ENCODE measurements around the gene AFF3. TPM values are rescaled to one million over a fixed set of nuclear protein-coding genes. Genes with fewer than 3 reads are reported as not detected.

AFF3 gene
- total RNA-seq, 1 donor from 2014 or later, result 7.3 TPM

DNA sequence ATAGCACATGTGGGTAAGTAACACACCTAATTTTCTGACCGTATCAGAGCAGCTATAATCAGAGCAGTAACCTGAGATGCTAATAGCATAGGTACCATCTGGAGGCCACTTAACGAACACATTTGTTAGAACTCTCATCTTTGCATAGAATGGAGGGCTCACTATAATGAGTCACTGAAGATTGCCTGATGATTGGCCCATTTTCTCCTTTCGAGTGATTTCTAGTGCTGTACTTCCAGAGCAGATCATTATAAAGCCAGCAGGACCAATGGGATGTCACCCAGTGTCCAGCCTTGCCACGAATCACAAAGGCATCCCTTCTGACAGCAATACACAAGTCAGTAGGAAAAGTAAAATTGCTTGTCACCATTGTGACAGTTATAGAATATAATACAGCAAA lies 570.9 kb downstream of the AFF3 start:
- H3K4me1 Mint-ChIP-seq (ENCODE audit: low read depth), result peaks cover 16% of the 10 kb centered on the region
- peaks cover 1% of the 10 kb centered on the region for H3K36me3 Mint-ChIP-seq (ENCODE audit: insufficient read depth)

DNA sequence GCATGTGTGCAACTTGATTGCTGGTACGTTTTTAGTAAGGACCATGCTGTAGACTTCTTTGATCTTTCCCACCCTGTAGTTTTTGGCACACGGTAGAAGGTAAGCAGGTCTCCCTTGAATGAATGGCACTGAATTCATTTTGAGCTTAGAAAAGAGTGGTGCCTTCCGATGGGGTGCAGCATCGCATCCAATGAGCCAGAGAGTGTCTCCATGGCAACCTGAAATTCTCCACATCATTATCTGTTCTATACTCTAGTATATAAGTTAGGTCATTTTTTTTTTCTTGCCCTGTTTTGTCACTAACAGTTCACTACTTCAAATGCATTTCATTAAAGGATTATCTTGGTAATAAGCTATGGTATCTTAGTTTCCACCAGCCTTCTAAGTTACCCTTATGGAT lies 571.4 kb downstream of the AFF3 start:
- Mint-ChIP-seq H3K27ac (no peak overlapping the region), H3K27me3 (no peaks in the 10 kb centered on the region), H3K4me3 (ENCODE audit: low read depth) (no peak overlapping the region), H3K4me1 (ENCODE audit: low read depth) (peaks cover 16% of the 10 kb centered on the region), H3K36me3 (ENCODE audit: insufficient read depth) (peaks cover 1% of the 10 kb centered on the region), H3K9me3 (ENCODE audit: low read depth) (no peaks in the 10 kb centered on the region)
- no peak for DNase-seq (ENCODE audit: low spot score, unreplicated experiment)
- no peak for TF ChIP-seq CTCF (IDR thresholded peaks at IDR 0.05; ENCODE audit: unreplicated experiment)

More for the DNA sequence above, 570.9 kb downstream of the AFF3 start:
- Mint-ChIP-seq H3K9me3 (ENCODE audit: low read depth) (no peaks in the 10 kb centered on the region), H3K4me3 (ENCODE audit: low read depth) (no peak overlapping the region), H3K27me3 (no peaks in the 10 kb centered on the region), H3K27ac (no peak overlapping the region)
- no peak for DNase-seq (ENCODE audit: low spot score, unreplicated experiment)
- no peak for TF ChIP-seq CTCF (IDR thresholded peaks at IDR 0.05; ENCODE audit: unreplicated experiment)

- no peak for DNase-seq (ENCODE audit: low spot score, unreplicated experiment)
- Mint-ChIP-seq H3K4me3 (ENCODE audit: low read depth) (no peak overlapping the region), H3K9me3 (ENCODE audit: low read depth) (no peaks in the 10 kb centered on the region), H3K27ac (no peak overlapping the region), H3K4me1 (ENCODE audit: low read depth) (peaks cover 16% of the 10 kb centered on the region), H3K36me3 (ENCODE audit: insufficient read depth) (peaks cover 1% of the 10 kb centered on the region), H3K27me3 (no peaks in the 10 kb centered on the region)
- TF ChIP-seq CTCF (IDR thresholded peaks at IDR 0.05; ENCODE audit: unreplicated experiment), result no peak
Observed at GRCh38 chr2:99569386-99569785, 573.0 kb downstream of the AFF3 start.

DNA sequence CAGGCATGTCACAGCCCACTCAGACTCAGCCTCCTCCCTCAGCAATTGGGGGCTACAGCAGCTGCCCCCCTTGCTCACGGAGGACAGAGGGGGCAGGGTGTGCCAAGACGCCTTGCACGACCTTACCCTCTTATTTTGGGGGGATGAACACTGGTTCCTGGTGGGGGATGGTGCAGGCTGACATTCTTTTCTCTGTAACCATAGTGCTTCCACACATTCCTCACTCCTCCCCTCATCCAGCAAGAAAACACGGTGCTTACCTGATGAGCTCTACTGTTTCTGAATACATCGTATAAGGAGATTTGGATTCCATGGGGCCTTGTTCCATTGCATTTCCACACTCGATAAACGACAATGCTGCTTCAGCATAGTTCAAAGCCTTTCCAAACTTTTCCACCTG lies 577.2 kb downstream of the AFF3 start:
- no peak overlapping the region for H3K27ac Mint-ChIP-seq
- H3K4me3 Mint-ChIP-seq (ENCODE audit: low read depth), result no peak overlapping the region
- H3K36me3 Mint-ChIP-seq (ENCODE audit: insufficient read depth), result peaks cover 1% of the 10 kb centered on the region
- peaks cover 5% of the 10 kb centered on the region for H3K4me1 Mint-ChIP-seq (ENCODE audit: low read depth)
- H3K27me3 Mint-ChIP-seq, result peaks cover 8% of the 10 kb centered on the region
- no peaks in the 10 kb centered on the region for H3K9me3 Mint-ChIP-seq (ENCODE audit: low read depth)
- no peak for DNase-seq (ENCODE audit: low spot score, unreplicated experiment)
- TF ChIP-seq CTCF (IDR thresholded peaks at IDR 0.05; ENCODE audit: unreplicated experiment), result no peak

DNA sequence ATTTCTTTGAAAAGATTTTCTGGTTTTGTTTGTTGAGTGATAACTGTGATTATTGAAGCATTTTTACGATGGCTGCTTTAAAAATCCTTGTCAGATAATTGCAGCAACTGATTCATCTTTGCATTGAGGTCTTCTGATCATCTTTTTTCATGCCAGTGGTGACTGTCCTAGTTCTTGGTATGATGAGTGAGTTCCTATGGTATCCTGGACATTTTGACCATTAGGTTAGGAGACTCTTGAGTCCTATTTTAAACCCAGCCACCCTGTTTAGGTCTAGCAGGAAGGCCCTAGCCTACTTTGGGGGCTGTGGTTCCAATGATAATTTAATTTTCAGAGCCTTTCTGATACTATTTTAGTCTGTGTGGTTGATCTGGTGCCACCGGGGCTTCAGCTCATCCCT lies 579.9 kb downstream of the AFF3 start:
- Mint-ChIP-seq H3K4me3 (ENCODE audit: low read depth) (no peak overlapping the region), H3K36me3 (ENCODE audit: insufficient read depth) (peaks cover under 1% of the 10 kb centered on the region), H3K27ac (no peak overlapping the region), H3K27me3 (peaks cover 17% of the 10 kb centered on the region), H3K4me1 (ENCODE audit: low read depth) (no peaks in the 10 kb centered on the region), H3K9me3 (ENCODE audit: low read depth) (no peaks in the 10 kb centered on the region)
- no peak for DNase-seq (ENCODE audit: low spot score, unreplicated experiment)
- TF ChIP-seq CTCF (IDR thresholded peaks at IDR 0.05; ENCODE audit: unreplicated experiment), result no peak

Data from progenitor cell of endocrine pancreas (in vitro differentiated cells).